GM21447 (cell line): ENCODE results near the gene SUCLG2.

Source experiments
- ATAC-seq: cut with Tn5 transposase; IDR thresholded peaks from one replicate; pipeline ENCODE4 v1.9.1; 2021; ENCODE audit not compliant: unreplicated experiment

The SUCLG2 gene

GRCh38 chr3:67401921-67402320 is 252.5 kb downstream of the SUCLG2 start:
- ATAC-seq, result no peak

GRCh38 chr3:67400476-67400875 is 253.9 kb downstream of the SUCLG2 start:
- ATAC-seq, result no peak

GRCh38 chr3:67389176-67389575 is 265.2 kb downstream of the SUCLG2 start:
- peak; percentile 88 for ATAC-seq

GRCh38 chr3:67388738-67389137 is 265.7 kb downstream of the SUCLG2 start:
- ATAC-seq, result no peak

- no peak for ATAC-seq
Measured at GRCh38 chr3:67386451-67386850, 268.0 kb downstream of the SUCLG2 start.

GRCh38 chr3:67384760-67385397 is 269.5 kb downstream of the SUCLG2 start:
- no peak for ATAC-seq

- no peak for ATAC-seq
Measured at GRCh38 chr3:67384016-67384415, 270.4 kb downstream of the SUCLG2 start.

- no peak for ATAC-seq
Measured at GRCh38 chr3:67383379-67383778, 271.0 kb downstream of the SUCLG2 start.

GRCh38 chr3:67382536-67382935 is 271.9 kb downstream of the SUCLG2 start:
- no peak for ATAC-seq

- ATAC-seq, result no peak
Measured at GRCh38 chr3:67381667-67382272, 272.6 kb downstream of the SUCLG2 start.

- no peak for ATAC-seq
Measured at GRCh38 chr3:67380118-67380517, 274.3 kb downstream of the SUCLG2 start.

- ATAC-seq, result no peak
Measured at GRCh38 chr3:67377299-67377698, 277.1 kb downstream of the SUCLG2 start.

- ATAC-seq, result no peak
Measured at GRCh38 chr3:67376416-67376815, 278.0 kb downstream of the SUCLG2 start.

- ATAC-seq, result no peak
Measured at GRCh38 chr3:67375976-67376375, 278.4 kb downstream of the SUCLG2 start.

GRCh38 chr3:67362686-67363085 is 291.7 kb downstream of the SUCLG2 start:
- ATAC-seq, result no peak

- ATAC-seq, result no peak
Measured at GRCh38 chr3:67361770-67362169, 292.6 kb downstream of the SUCLG2 start.

- ATAC-seq, result no peak
Measured at GRCh38 chr3:67361323-67361722, 293.1 kb downstream of the SUCLG2 start.

- ATAC-seq, result peak; percentile 76
Measured at GRCh38 chr3:67357610-67358458, 296.6 kb downstream of the SUCLG2 start.

- peak; percentile 96 for ATAC-seq
Measured at GRCh38 chr3:67349551-67350174, 304.7 kb downstream of the SUCLG2 start.

GRCh38 chr3:67346081-67346480 is 308.3 kb downstream of the SUCLG2 start:
- ATAC-seq, result no peak

- no peak for ATAC-seq
Measured at GRCh38 chr3:67335813-67336212, 318.6 kb downstream of the SUCLG2 start.

GRCh38 chr3:67334588-67334987 is 319.8 kb downstream of the SUCLG2 start:
- no peak for ATAC-seq
